Activated CD8-positive, alpha-beta T cell treated with anti-CD3 and anti-CD28 coated beads, Interleukin-2, amount 10 ng/mL, durations not matched to agents 7 days and 5 days (primary cell): ENCODE data around the gene DCDC2. TPM values are rescaled to one million over a fixed set of nuclear protein-coding genes. Genes with fewer than 3 reads are reported as not detected.
"Not testable (repeated sequence)": the region's sequence is repeated elsewhere in the genome, so short reads cannot be mapped to it uniquely, and the experiment has no call there.

Experiments
- ATAC-seq: fragments of 150-1000 bp; cut with Tn5 transposase; one replicate; pipeline ENCODE4 v1.10.0; 2021; ENCODE audit warnings: moderate library complexity
- CTCF ChIA-PET: fragments of 350-600 bp; sonication (Branson Sonifier 250); formaldehyde crosslinking; loops from one replicate; lab custom pipeline; 2021; ENCODE audit warnings: antibody characterized with exemption; lab: Charles Lee
- POLR2A ChIA-PET: fragments of 350-600 bp; sonication (Branson Sonifier 250); formaldehyde crosslinking; loops from one replicate; lab custom pipeline; 2021; ENCODE audit warnings: antibody characterized with exemption; lab: Charles Lee
- DNase-seq: peaks from one replicate; pipeline ENCODE4 v3.0.0-alpha.2; 2020
- H3K27ac Mint-ChIP-seq: one replicate; pipeline ENCODE4 v1.8.0; 2021; ENCODE audit warnings: mild to moderate bottlenecking, mixed read lengths
- H3K27me3 Mint-ChIP-seq: one replicate; pipeline ENCODE4 v1.8.0; 2021; ENCODE audit warnings: low read depth, mixed read lengths
- H3K36me3 Mint-ChIP-seq: one replicate; pipeline ENCODE4 v1.8.0; 2021; ENCODE audit warnings: low read depth, mixed read lengths
- H3K4me1 Mint-ChIP-seq: one replicate; pipeline ENCODE4 v1.8.0; 2021; ENCODE audit warnings: low read depth, mixed read lengths
- H3K4me3 Mint-ChIP-seq: one replicate; pipeline ENCODE4 v1.8.0; 2021; ENCODE audit warnings: mild to moderate bottlenecking, mixed read lengths
- H3K9me3 Mint-ChIP-seq: one replicate; pipeline ENCODE4 v1.8.0; 2022; ENCODE audit warnings: mixed read lengths; ENCODE audit not compliant: insufficient read depth
- total RNA-seq, 2 experiments: library from RNA; stranded (reverse); gene quantifications; one replicate each; pipeline ENCODE4 v1.2.3, GENCODE V29; 2021

The DCDC2 gene
- total RNA-seq, 2 experiments from 2014 or later: not detected

- no peak for ATAC-seq
- H3K4me1 Mint-ChIP-seq: no peaks in the 10 kb centered on the region
- ChIA-PET POLR2A (no interaction called here), CTCF (no interaction called here)
- no peaks in the 10 kb centered on the region for H3K27me3 Mint-ChIP-seq
- no peaks in the 10 kb centered on the region for H3K9me3 Mint-ChIP-seq
- H3K27ac Mint-ChIP-seq: no peak overlapping the region
- no peaks in the 10 kb centered on the region for H3K36me3 Mint-ChIP-seq
- H3K4me3 Mint-ChIP-seq: no peak overlapping the region
- no peak for DNase-seq
Measured at GRCh38 chr6:24148684-24149083, 209.2 kb downstream of the DCDC2 start.

- no peak overlapping the region for H3K27ac Mint-ChIP-seq
- CTCF ChIA-PET: no interaction called here
Measured at GRCh38 chr6:24148154-24148570, 209.7 kb downstream of the DCDC2 start.

GRCh38 chr6:24147511-24148153 lies 210.2 kb downstream of the DCDC2 start:
- Mint-ChIP-seq H3K36me3 (no peaks in the 10 kb centered on the region), H3K4me3 (no peak overlapping the region), H3K27ac (no peak overlapping the region), H3K27me3 (no peaks in the 10 kb centered on the region), H3K4me1 (no peaks in the 10 kb centered on the region), H3K9me3 (no peaks in the 10 kb centered on the region)
- DNase-seq (no peak), ATAC-seq (no peak)
- ChIA-PET CTCF (no interaction called here), POLR2A (no interaction called here)

More at GRCh38 chr6:24148154-24148570, 209.7 kb downstream of the DCDC2 start:
- Mint-ChIP-seq H3K9me3 (no peaks in the 10 kb centered on the region), H3K4me1 (no peaks in the 10 kb centered on the region), H3K27me3 (no peaks in the 10 kb centered on the region), H3K36me3 (no peaks in the 10 kb centered on the region), H3K4me3 (no peak overlapping the region)
- no peak for ATAC-seq
- POLR2A ChIA-PET: no interaction called here
- no peak for DNase-seq

GRCh38 chr6:24146871-24147270 lies 211.0 kb downstream of the DCDC2 start:
- no peak for ATAC-seq
- POLR2A ChIA-PET: no interaction called here
- no peaks in the 10 kb centered on the region for H3K9me3 Mint-ChIP-seq

GRCh38 chr6:24145690-24146131 lies 212.1 kb downstream of the DCDC2 start:
- H3K27me3 Mint-ChIP-seq: no peaks in the 10 kb centered on the region
- ChIA-PET CTCF (no interaction called here), POLR2A (no interaction called here)
- no peaks in the 10 kb centered on the region for H3K9me3 Mint-ChIP-seq
- ATAC-seq (no peak), DNase-seq (no peak)
- no peaks in the 10 kb centered on the region for H3K4me1 Mint-ChIP-seq
- H3K36me3 Mint-ChIP-seq: no peaks in the 10 kb centered on the region
- H3K27ac Mint-ChIP-seq: no peak overlapping the region
- no peak overlapping the region for H3K4me3 Mint-ChIP-seq

More at GRCh38 chr6:24146871-24147270, 211.0 kb downstream of the DCDC2 start:
- H3K4me3 Mint-ChIP-seq: no peak overlapping the region
- H3K36me3 Mint-ChIP-seq: no peaks in the 10 kb centered on the region
- CTCF ChIA-PET: no interaction called here
- DNase-seq: no peak
- no peak overlapping the region for H3K27ac Mint-ChIP-seq
- H3K4me1 Mint-ChIP-seq: no peaks in the 10 kb centered on the region
- no peaks in the 10 kb centered on the region for H3K27me3 Mint-ChIP-seq

GRCh38 chr6:24142733-24143132 lies 215.1 kb downstream of the DCDC2 start:
- ATAC-seq, H3K36me3 Mint-ChIP-seq, H3K4me1 Mint-ChIP-seq, H3K9me3 Mint-ChIP-seq, DNase-seq, POLR2A ChIA-PET, H3K27me3 Mint-ChIP-seq, CTCF ChIA-PET, H3K27ac Mint-ChIP-seq, H3K4me3 Mint-ChIP-seq: not testable (repeated sequence)

- H3K4me3 Mint-ChIP-seq: no peak overlapping the region
- H3K36me3 Mint-ChIP-seq: no peaks in the 10 kb centered on the region
- ChIA-PET CTCF (no interaction called here), POLR2A (no interaction called here)
- no peaks in the 10 kb centered on the region for H3K9me3 Mint-ChIP-seq
- H3K27ac Mint-ChIP-seq: no peak overlapping the region
- H3K27me3 Mint-ChIP-seq: no peaks in the 10 kb centered on the region
- DNase-seq: no peak
- no peaks in the 10 kb centered on the region for H3K4me1 Mint-ChIP-seq
- ATAC-seq: no peak
Measured at GRCh38 chr6:24140591-24140990, 217.3 kb downstream of the DCDC2 start.

- ChIA-PET POLR2A (no interaction called here), CTCF (no interaction called here)
- Mint-ChIP-seq H3K36me3 (no peaks in the 10 kb centered on the region), H3K4me1 (no peaks in the 10 kb centered on the region), H3K27ac (no peak overlapping the region), H3K27me3 (no peaks in the 10 kb centered on the region), H3K4me3 (no peak overlapping the region), H3K9me3 (no peaks in the 10 kb centered on the region)
- ATAC-seq (no peak), DNase-seq (no peak)
Measured at GRCh38 chr6:24139639-24140038, 218.2 kb downstream of the DCDC2 start.

GRCh38 chr6:24139080-24139479 lies 218.8 kb downstream of the DCDC2 start:
- Mint-ChIP-seq H3K27me3 (no peaks in the 10 kb centered on the region), H3K27ac (no peak overlapping the region), H3K4me1 (no peaks in the 10 kb centered on the region), H3K9me3 (no peaks in the 10 kb centered on the region), H3K4me3 (no peak overlapping the region), H3K36me3 (no peaks in the 10 kb centered on the region)
- ChIA-PET POLR2A (no interaction called here), CTCF (no interaction called here)
- DNase-seq (no peak), ATAC-seq (no peak)

- DNase-seq: no peak
- ATAC-seq: no peak
- Mint-ChIP-seq H3K9me3 (no peaks in the 10 kb centered on the region), H3K27ac (no peak overlapping the region), H3K4me1 (no peaks in the 10 kb centered on the region), H3K27me3 (peaks cover 3% of the 10 kb centered on the region), H3K4me3 (no peak overlapping the region), H3K36me3 (no peaks in the 10 kb centered on the region)
- ChIA-PET POLR2A (no interaction called here), CTCF (no interaction called here)
Measured at GRCh38 chr6:24131751-24132150, 226.1 kb downstream of the DCDC2 start.

GRCh38 chr6:24127316-24127715 lies 230.5 kb downstream of the DCDC2 start:
- H3K4me3 Mint-ChIP-seq: no peak overlapping the region
- H3K27me3 Mint-ChIP-seq: peaks cover 11% of the 10 kb centered on the region
- ATAC-seq: no peak
- ChIA-PET POLR2A (no interaction called here), CTCF (no interaction called here)
- no peak overlapping the region for H3K27ac Mint-ChIP-seq
- H3K9me3 Mint-ChIP-seq: no peaks in the 10 kb centered on the region
- no peaks in the 10 kb centered on the region for H3K36me3 Mint-ChIP-seq
- no peak for DNase-seq
- H3K4me1 Mint-ChIP-seq: no peaks in the 10 kb centered on the region

GRCh38 chr6:24126586-24127192 lies 231.2 kb downstream of the DCDC2 start:
- Mint-ChIP-seq H3K4me3 (no peak overlapping the region), H3K36me3 (no peaks in the 10 kb centered on the region), H3K4me1 (no peaks in the 10 kb centered on the region), H3K9me3 (no peaks in the 10 kb centered on the region), H3K27ac (no peak overlapping the region), H3K27me3 (peaks cover 11% of the 10 kb centered on the region)
- CTCF ChIA-PET: no interaction called here
- POLR2A ChIA-PET: no interaction called here
- peak; percentile 42 for ATAC-seq
- peak; percentile 52 for DNase-seq
